ENCODE data around the gene CRTAP. TPM values are rescaled to one million over a fixed set of nuclear protein-coding genes. Genes with fewer than 3 reads are reported as not detected.

Gene CRTAP
- total RNA-seq, 2 donors from 2014 or later = 419 to 454 TPM

DNA sequence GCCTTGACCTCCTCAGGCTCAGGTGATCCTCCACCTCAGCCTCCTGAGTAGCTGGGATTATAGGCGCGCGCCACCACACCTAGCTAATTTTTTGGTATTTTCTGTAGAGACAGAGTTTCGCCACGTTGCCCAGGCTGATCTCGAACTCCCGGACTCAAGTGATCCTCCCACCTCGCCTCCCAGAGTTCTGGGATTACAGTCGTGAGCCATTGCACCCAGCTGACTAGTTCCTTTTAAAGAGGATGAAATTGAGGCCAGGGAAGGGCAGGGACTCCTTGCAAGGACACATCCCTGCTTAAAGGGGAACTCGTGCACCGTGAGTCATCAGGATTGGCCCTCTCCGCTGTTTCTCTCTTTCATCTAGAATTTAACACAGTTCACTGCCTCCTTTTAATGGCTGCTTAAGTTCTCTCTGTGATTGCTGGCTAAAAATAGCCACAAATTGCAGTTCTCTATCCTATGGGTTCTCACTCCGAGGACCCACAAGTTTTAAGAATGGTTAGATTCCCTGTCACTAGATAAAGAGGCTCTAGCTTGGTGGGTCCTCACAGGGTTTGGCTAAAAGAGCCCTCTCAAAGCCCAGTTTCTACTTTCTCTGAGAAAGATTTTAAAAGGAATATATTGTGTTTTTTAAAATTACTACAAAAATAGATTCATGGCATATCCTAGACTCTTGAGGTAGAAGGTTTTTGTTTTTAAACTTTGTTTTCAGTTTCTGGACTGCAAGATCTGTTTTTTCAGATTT lies 1.4 kb downstream of the CRTAP start:
- Histone ChIP-seq H3K4me3 (peak overlapping the region; percentile 91), H3K27ac (peak overlapping the region; percentile 97 to 98), H3K27me3 (replicated peaks; ENCODE audit: insufficient read depth) (no peaks in the 10 kb centered on the region), H3K4me1 (ENCODE audit: control insufficient read depth in 1 of 2, low read depth in 2 of 2) (peaks cover 23 to 49% of the 10 kb centered on the region in 2 donors), H3K9me3 (no peaks in the 10 kb centered on the region), H3K36me3 (no peaks in the 10 kb centered on the region)
- TF ChIP-seq, protein P1, sequence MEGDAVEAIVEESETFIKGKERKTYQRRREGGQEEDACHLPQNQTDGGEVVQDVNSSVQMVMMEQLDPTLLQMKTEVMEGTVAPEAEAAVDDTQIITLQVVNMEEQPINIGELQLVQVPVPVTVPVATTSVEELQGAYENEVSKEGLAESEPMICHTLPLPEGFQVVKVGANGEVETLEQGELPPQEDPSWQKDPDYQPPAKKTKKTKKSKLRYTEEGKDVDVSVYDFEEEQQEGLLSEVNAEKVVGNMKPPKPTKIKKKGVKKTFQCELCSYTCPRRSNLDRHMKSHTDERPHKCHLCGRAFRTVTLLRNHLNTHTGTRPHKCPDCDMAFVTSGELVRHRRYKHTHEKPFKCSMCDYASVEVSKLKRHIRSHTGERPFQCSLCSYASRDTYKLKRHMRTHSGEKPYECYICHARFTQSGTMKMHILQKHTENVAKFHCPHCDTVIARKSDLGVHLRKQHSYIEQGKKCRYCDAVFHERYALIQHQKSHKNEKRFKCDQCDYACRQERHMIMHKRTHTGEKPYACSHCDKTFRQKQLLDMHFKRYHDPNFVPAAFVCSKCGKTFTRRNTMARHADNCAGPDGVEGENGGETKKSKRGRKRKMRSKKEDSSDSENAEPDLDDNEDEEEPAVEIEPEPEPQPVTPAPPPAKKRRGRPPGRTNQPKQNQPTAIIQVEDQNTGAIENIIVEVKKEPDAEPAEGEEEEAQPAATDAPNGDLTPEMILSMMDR (IDR thresholded peaks at IDR 0.05) = no peak
- ATAC-seq (ENCODE audit: insufficient number of reproducible peaks, low FRiP score, low read depth) (peak; percentile 51), DNase-seq (ENCODE audit: low spot score) (peak; percentile 77)

DNA sequence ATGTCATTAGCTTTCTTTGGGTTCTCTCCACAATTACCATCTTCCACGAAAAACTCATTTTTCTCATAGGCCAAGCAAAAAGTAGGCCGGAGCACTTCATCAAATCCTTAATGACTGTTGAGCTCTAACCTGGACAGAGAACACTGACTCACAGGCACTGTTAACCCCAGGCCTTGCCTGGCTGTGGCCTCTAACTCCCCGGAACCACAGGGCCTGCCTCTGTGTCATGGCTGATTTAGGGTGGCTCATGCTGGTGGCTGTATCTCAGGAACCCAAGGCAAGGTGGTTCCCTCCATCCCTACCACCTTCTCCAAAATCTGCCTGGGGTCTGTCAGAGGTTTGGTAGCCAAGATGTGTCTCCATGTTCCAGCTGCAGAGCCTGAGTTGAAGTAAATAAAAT lies 3.6 kb downstream of the CRTAP start:
- ATAC-seq (ENCODE audit: insufficient number of reproducible peaks, low FRiP score, low read depth) = no peak
- Histone ChIP-seq H3K9me3 (no peaks in the 10 kb centered on the region), H3K4me1 (ENCODE audit: control insufficient read depth in 1 of 2, low read depth in 2 of 2) (peaks cover 23 to 52% of the 10 kb centered on the region in 2 donors), H3K36me3 (peaks cover 6% of the 10 kb centered on the region), H3K4me3 (no peak overlapping the region), H3K27ac (peak overlapping the region; percentile 8 to 16), H3K27me3 (replicated peaks; ENCODE audit: insufficient read depth) (no peaks in the 10 kb centered on the region)
- TF ChIP-seq, protein P1 (IDR thresholded peaks at IDR 0.05) = no peak
- no peak for DNase-seq (ENCODE audit: low spot score)

DNA sequence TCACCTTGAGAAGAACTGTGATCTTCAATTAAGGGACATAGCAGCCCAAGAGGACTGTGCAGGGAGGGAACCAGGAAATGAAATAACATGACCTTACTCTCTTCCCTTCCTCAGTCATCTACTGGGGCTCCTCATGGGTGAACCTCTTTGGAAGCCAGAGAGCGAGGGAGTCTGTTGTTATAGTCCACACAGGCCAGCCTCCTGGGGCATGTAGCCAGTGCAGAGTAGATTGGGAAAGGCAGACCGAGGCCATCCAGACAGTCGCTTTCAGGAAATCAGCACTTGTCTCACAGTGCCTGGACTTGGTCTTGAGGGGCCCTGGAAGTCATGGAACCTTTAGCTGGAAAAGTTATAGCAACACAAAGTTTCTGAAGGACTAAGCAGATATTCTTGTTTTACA lies 6.1 kb downstream of the CRTAP start:
- peaks cover 18% of the 10 kb centered on the region for H3K36me3 ChIP-seq
- peak overlapping the region; percentile 6 to 44 for H3K27ac ChIP-seq
- peaks cover 21 to 46% of the 10 kb centered on the region in 2 donors for H3K4me1 ChIP-seq (ENCODE audit: control insufficient read depth in 1 of 2, low read depth in 2 of 2)
- TF ChIP-seq, protein P1 (IDR thresholded peaks at IDR 0.05) = no peak
- H3K27me3 ChIP-seq (replicated peaks; ENCODE audit: insufficient read depth) = no peaks in the 10 kb centered on the region
- no peaks in the 10 kb centered on the region for H3K9me3 ChIP-seq
- no peak for DNase-seq (ENCODE audit: low spot score)
- no peak overlapping the region for H3K4me3 ChIP-seq
- no peak for ATAC-seq (ENCODE audit: insufficient number of reproducible peaks, low FRiP score, low read depth)

DNA sequence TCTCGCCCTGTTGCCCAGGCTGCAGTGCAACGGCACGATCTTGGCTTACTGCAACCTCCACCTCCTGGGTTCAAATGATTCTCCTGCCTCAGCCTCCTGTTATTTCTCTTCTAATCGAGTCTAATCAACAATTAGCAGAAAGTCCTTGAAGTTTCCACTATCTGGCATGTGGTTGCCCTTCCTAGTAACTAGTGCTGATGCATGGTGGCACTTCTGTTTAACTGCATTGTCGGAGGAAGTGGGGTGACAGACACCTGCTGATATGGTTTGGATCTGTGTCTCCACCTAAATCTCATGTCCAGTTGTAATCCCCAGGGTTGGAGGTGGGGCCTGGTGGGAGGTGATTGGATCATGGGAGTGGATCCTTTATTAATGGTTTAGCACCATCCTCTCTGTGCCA lies 9.2 kb downstream of the CRTAP start:
- peaks cover 20% of the 10 kb centered on the region for H3K36me3 ChIP-seq
- no peak overlapping the region for H3K27ac ChIP-seq
- H3K4me1 ChIP-seq (ENCODE audit: control insufficient read depth in 1 of 2, low read depth in 2 of 2) = peaks cover 13 to 25% of the 10 kb centered on the region in 2 donors
- H3K27me3 ChIP-seq (replicated peaks; ENCODE audit: insufficient read depth) = no peaks in the 10 kb centered on the region
- no peak overlapping the region for H3K4me3 ChIP-seq
- DNase-seq (ENCODE audit: low spot score) (no peak), ATAC-seq (ENCODE audit: insufficient number of reproducible peaks, low FRiP score, low read depth) (no peak)
- TF ChIP-seq, protein P1 (IDR thresholded peaks at IDR 0.05) = no peak
- H3K9me3 ChIP-seq = no peaks in the 10 kb centered on the region

DNA sequence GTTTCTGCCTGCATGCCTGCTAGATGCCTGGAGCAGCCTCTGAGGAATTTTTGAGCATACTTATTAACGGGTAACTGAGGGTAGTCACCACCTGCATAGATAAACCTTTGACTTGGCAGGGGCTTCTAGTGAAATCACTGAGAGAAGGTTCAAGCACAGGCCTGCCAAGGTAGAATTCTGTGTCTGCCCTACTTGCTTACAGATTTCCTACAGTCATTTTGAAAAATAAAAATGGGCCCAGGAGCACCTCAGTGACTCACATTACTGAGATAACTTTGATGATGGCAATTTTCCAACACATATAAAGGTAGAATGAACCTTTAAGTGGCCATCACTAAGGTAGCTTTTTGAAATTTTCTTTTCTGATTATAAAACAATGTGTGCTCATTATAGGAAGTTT lies 10.8 kb downstream of the CRTAP start:
- DNase-seq (ENCODE audit: low spot score) (no peak), ATAC-seq (ENCODE audit: insufficient number of reproducible peaks, low FRiP score, low read depth) (no peak)
- Histone ChIP-seq H3K9me3 (no peaks in the 10 kb centered on the region), H3K36me3 (peaks cover 21% of the 10 kb centered on the region), H3K4me3 (no peak overlapping the region), H3K27me3 (replicated peaks; ENCODE audit: insufficient read depth) (no peaks in the 10 kb centered on the region), H3K27ac (peak overlapping the region in 1 of 2 donors; percentile 3), H3K4me1 (ENCODE audit: control insufficient read depth in 1 of 2, low read depth in 2 of 2) (peaks cover under 1 to 14% of the 10 kb centered on the region in 2 donors)
- TF ChIP-seq, protein P1 (IDR thresholded peaks at IDR 0.05) = no peak
